Stimulated activated CD4-positive, alpha-beta T cell treated with anti-CD3 and anti-CD28 coated beads, Interleukin-1b, Interleukin-23, amount 100 ng/mL, for 1 hour (primary cell): ENCODE results near the gene REEP1.

Experiments used
- DNase-seq, 2 donors: peaks; one replicate each; pipeline ENCODE4 v3.0.0-alpha.2; 2020; ENCODE audit warnings: low read depth in 2 of 2

Gene REEP1

DNA sequence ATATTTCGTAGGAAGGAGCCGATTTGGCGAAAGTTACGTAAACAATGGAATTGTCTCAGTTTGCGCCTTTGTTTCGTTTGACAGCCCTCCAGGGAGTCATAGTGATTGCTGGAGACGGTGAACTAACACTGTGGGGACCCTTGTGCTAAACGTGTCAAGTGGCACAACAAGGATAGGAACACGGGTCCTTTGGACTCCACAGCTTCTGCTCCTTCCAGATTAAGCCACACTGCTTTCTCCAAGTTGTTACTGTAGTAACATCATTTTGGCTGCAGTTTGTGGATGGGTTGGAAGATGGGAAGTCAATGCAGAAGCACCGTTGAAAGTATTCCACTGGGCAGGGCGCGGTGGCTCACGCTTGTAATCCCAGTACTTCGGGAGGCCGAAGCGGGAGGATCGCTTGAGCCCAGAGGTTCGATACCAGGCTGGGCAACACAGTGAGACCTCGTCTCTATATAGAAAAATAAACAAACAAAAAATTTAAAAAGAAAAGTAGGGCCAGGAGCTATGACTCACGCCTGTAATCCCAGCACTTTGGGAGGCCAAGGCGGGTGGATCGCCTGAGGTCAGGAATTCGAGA is 141.5 kb downstream of the REEP1 start:
- no peak for DNase-seq

DNA sequence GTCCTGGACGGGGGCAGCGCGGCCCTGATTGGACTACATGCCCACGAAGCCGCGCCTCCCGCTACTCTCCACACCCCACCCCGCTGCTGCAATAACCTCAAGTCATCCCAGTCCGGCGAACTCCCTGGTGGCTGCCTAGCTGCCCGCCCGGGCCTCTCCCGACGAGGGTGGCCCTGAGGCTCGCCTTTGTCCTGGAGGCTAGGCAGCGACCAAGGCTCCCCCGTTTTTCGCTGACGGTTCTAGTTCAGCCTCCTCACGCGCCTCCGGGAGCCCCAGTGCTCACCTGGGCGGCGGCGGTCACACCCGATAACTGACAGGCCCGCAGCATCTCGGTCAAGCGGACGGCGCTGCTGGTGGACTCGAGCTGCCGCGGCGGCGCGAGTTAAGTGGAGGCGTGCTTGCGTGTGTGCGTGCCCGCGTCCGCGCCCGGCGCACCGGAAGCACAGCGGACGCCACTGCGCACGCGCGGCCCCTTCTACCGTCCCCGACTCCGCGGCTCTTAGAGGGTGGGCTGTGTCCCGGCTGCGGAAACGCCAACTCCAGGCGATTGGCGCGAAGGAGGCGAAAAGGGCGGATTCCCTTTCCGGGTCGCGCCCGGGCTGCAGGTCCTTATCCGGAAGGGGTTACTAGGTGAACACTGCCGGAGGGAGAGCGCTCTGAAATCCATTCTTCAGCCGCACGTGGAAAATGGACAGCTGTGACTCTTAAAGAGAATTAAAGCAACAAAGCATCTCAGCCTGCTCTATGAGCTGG is 142.2 kb downstream of the REEP1 start, which contains the start of gene IMMT:
Gene IMMT (minus strand): TSS at position 408 of the 753 bp plus-strand sequence. CDS start 80 bp downstream, at position 328.
- DNase-seq: peak; percentile 82 to 91

DNA sequence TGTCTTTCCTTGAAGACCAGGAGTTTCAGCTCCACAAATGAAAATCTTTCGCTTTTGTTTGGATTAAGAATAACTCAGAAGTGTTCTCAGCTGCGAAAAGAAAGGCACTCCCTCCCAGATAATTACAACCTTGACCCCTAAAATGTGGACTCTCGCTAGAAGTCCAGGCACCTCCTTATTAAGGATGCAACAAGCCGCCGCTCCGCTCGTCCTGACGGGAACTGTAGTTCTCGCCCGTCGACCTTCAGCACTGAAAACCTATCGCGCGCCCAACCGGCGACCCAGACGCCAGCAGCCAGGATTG is 142.7 kb downstream of the REEP1 start:
- no peak for DNase-seq

DNA sequence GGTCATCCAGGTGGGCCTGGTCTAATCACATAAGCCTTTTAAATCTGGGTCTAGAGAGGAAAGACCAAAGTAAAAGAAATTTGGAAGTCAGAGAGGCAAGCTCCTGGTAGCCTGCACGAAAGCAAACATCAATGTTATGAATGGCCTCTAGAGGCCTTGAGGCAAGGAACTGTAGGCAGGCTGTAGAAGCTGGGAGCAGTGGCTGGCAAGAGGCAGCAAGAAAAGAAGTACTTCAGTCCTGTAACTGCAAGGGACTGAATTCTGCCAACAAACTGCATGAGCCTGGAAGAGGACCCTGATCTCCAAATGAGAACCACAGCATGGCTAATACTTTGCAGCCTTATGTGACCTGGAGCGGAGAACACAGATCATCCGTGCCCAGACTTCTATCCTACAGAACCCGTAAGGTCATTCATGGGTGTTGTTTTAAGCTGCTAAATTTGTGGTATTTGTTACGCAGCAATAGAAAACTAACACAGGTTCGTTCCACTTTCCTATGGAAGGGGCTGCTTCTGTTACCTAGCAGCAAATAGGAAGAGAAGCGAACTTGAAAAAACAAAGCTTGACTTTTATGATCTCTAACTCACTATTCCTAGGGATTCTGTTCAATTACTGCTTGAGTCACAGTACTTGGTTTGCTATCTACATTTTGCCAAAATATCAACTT is 143.4 kb downstream of the REEP1 start:
- DNase-seq: no peak

DNA sequence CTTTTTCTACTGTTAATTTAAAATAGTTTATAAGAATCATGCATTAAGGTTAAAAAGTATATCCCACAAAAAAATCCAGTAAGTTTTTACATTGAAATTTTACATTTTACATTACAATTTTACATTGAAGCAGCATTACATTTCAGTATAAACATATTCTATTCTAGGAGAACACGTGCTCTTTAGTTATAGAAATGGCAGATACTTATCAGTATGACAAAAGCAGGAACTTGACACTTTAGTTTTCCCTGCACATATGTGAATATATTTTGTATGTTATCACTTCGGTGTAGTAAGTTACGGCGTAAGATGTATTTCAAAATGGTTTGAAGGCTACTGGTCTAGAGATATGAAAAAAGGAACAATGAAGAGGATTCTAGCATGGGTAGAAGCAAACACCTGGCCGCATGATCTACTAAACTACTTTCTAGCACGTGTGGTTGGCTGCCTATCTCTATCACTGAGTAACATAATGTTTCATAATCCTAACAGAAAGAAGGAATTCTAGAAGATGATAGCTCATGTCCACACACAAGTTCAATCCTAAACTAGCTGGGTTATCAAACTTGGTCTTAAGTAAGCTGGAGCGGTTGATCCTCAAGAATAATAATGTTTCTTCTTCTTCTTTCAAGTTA is 147.5 kb downstream of the REEP1 start:
- DNase-seq: no peak

DNA sequence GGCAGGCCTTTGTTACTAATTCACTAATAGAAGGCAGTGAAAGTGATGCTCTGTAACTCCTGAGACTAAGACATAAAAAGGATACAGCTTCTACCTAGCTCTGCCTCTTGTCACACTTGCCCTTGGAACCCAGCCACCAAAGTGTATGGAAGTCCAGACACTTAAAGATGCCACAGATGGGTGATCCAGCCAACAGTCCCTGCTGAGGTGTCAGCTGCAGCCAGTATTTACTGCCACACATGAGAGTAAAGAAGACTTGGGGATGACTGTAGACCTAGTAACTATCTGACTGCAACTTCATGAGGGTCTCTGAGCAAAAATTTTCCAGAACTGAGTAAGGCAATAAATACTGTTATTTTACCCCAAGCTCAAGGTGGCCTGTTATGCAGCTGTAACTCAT is 151.0 kb downstream of the REEP1 start:
- DNase-seq: no peak

DNA sequence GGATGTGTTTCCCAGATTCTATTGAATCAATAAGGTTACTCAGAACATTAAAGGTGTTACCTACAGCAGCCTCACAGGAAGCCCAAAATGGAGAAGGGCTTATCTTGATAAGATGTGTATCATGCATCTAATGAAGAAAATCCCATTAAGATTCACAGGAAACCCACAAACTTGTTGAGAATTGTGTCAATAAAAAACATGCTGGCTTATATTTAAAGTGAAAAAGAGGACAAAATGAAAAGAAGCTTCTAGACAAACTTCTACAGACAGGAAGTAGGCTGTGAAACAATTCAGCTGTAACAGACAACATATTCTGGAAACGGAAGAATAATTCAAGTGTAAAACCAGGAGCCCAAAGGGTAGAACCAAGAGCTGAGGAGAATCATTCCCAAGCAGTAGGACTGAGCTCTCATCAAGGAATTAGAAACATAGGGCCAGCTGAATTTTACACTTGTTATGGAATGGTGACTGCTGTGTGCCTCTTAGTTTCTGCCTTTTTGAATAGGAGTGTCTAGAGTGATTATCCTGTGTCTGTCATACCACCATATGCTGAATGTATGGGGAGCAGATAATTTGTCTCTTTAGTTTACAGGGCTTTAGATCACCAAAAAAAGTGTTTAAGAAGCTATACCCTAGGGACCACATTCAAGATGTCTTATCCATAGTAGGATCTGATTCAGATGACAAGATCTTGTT is 151.8 kb downstream of the REEP1 start:
- no peak for DNase-seq

DNA sequence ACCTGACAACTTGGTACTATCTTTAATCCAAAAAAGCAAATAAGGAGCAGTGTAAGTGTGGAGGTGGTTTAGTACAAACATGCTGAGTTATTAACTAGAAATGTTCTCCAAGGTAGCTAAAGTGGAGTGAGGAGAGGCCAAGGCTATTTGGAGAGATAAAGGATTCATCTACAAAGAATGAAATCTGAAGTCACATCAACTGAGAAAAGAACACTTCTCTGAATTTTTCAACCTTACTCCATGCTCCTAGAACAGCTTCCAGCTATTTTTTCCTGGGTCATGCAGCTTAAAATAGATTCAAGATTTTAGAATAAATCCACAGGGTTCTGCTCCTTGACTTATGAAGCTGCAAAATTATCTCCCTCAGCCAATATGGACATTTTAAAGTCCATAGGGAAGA is 160.8 kb downstream of the REEP1 start:
- DNase-seq: no peak

DNA sequence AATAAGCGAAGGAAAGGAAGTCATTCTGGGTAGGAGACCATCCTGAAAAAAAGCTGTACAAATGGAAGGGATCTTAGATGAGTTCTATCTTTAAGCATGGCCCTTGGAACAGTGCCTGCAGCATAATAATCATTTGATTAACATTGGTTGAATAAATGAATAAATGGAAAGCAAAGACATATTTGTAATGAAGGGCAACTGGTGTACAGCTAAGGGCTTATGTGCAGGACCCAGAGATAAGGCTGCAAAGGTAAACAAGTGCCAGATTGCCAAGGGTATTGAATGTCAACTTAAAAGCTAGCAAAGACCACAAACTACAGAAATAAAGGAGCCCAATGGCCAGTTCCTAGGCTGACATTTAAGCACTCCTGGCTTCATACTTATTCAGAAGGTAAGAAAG is 161.6 kb downstream of the REEP1 start:
- no peak for DNase-seq

DNA sequence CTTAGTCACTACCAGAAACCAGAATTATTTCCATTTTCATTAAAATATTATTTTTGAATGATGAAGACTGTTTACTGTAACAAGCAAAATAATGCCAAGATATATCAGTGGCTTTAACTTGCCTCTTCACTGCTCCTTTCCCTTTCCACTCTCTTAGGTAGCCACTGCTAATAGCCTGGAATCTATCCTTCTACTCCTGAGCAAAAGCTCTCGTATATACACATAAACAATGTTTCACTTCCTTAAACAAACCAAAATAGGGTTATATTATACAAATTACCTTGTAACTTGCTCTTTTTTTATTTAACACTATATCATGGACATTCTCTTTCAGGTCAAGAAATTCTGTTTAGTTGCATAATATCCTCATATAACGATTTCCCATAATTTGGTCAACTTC is 163.0 kb downstream of the REEP1 start:
- DNase-seq: no peak

DNA sequence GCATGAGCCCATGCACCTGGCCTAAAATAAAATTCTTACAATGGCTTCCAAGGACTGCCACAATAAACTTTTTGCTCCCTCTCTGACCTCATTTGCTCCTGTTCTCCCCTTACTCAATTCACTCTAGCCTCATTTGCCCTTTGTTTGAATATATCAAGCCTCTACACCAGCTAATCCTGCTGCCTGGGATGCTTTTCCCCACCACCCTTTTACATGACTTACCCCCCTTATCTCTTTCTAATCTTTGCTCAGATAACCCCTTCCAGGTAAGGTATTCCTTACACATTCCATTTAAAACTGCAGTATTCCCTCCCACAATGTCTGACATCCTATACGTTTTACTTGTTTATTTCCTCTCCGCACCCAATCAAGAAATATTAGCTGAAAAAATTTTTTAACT is 164.8 kb downstream of the REEP1 start:
- no peak for DNase-seq

DNA sequence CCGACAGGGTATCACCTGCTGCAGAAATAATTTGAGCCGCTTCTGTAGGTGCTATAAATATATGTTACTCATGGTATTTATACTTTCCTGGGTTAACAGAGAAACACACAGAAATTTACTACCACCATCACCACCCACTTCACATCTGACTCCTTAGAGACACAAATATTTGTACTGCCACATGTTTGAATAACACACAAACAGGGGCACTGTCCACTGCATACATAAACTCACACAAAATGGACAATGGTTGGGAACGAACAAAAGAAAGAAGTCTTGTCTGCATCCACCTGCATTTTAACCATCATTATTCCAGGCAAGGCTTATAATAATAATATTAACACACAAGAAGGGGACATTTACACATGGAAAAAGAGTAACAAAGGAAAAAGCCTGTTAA is 166.1 kb downstream of the REEP1 start:
- DNase-seq: no peak

DNA sequence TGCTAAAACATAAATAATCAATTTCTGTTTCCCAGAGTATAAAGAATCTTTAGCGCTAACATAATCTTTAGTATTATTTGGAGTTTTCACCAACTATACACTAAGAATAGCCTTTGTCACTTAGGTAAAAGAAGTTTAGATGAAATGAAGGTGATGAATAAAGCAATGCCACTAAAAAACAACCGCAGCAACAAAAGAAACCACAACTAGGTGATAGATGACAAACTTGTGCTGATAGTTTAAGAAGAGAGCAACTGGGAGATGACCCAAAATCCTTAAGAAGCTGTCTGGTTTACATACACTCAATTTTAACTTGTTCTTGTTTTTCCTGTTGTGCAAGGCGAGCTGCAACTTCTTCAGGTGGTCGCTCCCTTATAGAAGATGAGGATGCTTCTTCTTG is 167.0 kb downstream of the REEP1 start:
- no peak for DNase-seq
